ENCODE results near the gene FAM107B. TPM values are rescaled to one million over a fixed set of nuclear protein-coding genes. Genes with fewer than 3 reads are reported as not detected.

Gene FAM107B
- total RNA-seq, 1 donor from 2014 or later: 86.2 TPM

- no peak overlapping the region for H3K4me3 ChIP-seq
- no peaks in the 10 kb centered on the region for H3K27me3 ChIP-seq
- DNase-seq (no peak), ATAC-seq (no peak)
- no peaks in the 10 kb centered on the region for H3K36me3 ChIP-seq
- intact Hi-C loops (cut with DNase I): no loop called here
- peak overlapping the region; percentile 24 for H3K27ac ChIP-seq
- H3K9me3 ChIP-seq: no peaks in the 10 kb centered on the region
- peaks cover 21% of the 10 kb centered on the region for H3K4me1 ChIP-seq
- no peak for TF ChIP-seq CTCF (IDR thresholded peaks at IDR 0.05)
Observed at GRCh38 chr10:14658331-14659127, 116.2 kb downstream of the FAM107B start.

- no peaks in the 10 kb centered on the region for H3K9me3 ChIP-seq
- no peak overlapping the region for H3K4me3 ChIP-seq
- peaks cover 28% of the 10 kb centered on the region for H3K4me1 ChIP-seq
- no peaks in the 10 kb centered on the region for H3K36me3 ChIP-seq
- no peak for TF ChIP-seq CTCF (IDR thresholded peaks at IDR 0.05)
- H3K27me3 ChIP-seq: no peaks in the 10 kb centered on the region
- ATAC-seq (no peak), DNase-seq (no peak)
- intact Hi-C loops (cut with DNase I): no loop called here
- no peak overlapping the region for H3K27ac ChIP-seq
Observed at GRCh38 chr10:14656052-14656730, 118.5 kb downstream of the FAM107B start.

GRCh38 chr10:14654821-14655382, 119.8 kb downstream of the FAM107B start:
- intact Hi-C loops (cut with DNase I): no loop called here
- no peaks in the 10 kb centered on the region for H3K27me3 ChIP-seq
- ATAC-seq (no peak), DNase-seq (no peak)
- no peak overlapping the region for H3K4me3 ChIP-seq
- no peak overlapping the region for H3K27ac ChIP-seq
- H3K9me3 ChIP-seq: no peaks in the 10 kb centered on the region
- H3K36me3 ChIP-seq: no peaks in the 10 kb centered on the region
- peaks cover 28% of the 10 kb centered on the region for H3K4me1 ChIP-seq
- no peak for TF ChIP-seq CTCF (IDR thresholded peaks at IDR 0.05)

- Histone ChIP-seq H3K27me3 (no peaks in the 10 kb centered on the region), H3K36me3 (no peaks in the 10 kb centered on the region), H3K27ac (peak overlapping the region; percentile 43), H3K4me3 (no peak overlapping the region), H3K9me3 (no peaks in the 10 kb centered on the region), H3K4me1 (peaks cover 25% of the 10 kb centered on the region)
- ATAC-seq: peak; percentile 80
- DNase-seq: no peak
- intact Hi-C loops (cut with DNase I): no loop called here
- no peak for TF ChIP-seq CTCF (IDR thresholded peaks at IDR 0.05)
Observed at GRCh38 chr10:14653271-14654161, 121.2 kb downstream of the FAM107B start.

- DNase-seq: no peak
- Histone ChIP-seq H3K27me3 (no peaks in the 10 kb centered on the region), H3K4me1 (peaks cover 29% of the 10 kb centered on the region), H3K4me3 (no peak overlapping the region), H3K9me3 (no peaks in the 10 kb centered on the region), H3K27ac (peak overlapping the region; percentile 43), H3K36me3 (no peaks in the 10 kb centered on the region)
- no peak for ATAC-seq
- no peak for TF ChIP-seq CTCF (IDR thresholded peaks at IDR 0.05)
- intact Hi-C loops (cut with DNase I): no loop called here
Observed at GRCh38 chr10:14652816-14653215, 121.9 kb downstream of the FAM107B start.
